ENCODE measurements around the gene ACAP3. TPM values are rescaled to one million over a fixed set of nuclear protein-coding genes. Genes with fewer than 3 reads are reported as not detected.

ACAP3 gene
- total and polyA plus RNA-seq, 8 donors: 30.8 to 73.6 (median 44.2) TPM

- Histone ChIP-seq H3K36me3 (peaks cover 0 to 54% of the 10 kb centered on the region in 2 donors), H3K27ac (no peak overlapping the region), H3K4me1 (peaks cover 0 to 8% of the 10 kb centered on the region in 2 donors), H3K27me3 (no peaks in the 10 kb centered on the region), H3K4me3 (no peak overlapping the region), H3K9me3 (no peaks in the 10 kb centered on the region)
- no peak for DNase-seq
- intact Hi-C loops (cut with DNase I): no loop called here
- TF ChIP-seq, protein P1, sequence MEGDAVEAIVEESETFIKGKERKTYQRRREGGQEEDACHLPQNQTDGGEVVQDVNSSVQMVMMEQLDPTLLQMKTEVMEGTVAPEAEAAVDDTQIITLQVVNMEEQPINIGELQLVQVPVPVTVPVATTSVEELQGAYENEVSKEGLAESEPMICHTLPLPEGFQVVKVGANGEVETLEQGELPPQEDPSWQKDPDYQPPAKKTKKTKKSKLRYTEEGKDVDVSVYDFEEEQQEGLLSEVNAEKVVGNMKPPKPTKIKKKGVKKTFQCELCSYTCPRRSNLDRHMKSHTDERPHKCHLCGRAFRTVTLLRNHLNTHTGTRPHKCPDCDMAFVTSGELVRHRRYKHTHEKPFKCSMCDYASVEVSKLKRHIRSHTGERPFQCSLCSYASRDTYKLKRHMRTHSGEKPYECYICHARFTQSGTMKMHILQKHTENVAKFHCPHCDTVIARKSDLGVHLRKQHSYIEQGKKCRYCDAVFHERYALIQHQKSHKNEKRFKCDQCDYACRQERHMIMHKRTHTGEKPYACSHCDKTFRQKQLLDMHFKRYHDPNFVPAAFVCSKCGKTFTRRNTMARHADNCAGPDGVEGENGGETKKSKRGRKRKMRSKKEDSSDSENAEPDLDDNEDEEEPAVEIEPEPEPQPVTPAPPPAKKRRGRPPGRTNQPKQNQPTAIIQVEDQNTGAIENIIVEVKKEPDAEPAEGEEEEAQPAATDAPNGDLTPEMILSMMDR (IDR thresholded peaks at IDR 0.05): no peak
- ATAC-seq: no peak
Measured at GRCh38 chr1:1335792-1336248, 28.1 kb upstream of the ACAP3 start.

DNA sequence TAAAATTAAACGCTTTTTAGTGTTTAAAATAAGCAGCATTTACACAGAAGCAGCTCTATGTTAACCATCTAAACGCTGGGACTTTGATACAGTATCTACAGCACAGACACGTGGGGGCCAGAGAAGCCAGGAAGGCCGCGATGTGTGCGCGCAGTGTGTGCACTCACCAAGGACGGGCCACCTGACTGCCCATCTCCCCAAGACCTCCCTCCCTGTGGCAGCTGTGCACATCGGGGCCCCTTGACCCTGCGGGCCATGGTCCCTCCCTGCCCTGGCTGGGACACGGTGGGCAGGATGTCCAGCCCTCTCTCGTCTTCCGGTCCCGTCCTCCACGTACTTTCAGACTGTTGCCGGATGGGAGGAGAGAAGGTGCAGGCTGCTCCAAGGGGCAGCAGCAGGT lies 27.6 kb upstream of the ACAP3 start:
- Histone ChIP-seq H3K36me3 (peaks cover 0 to 51% of the 10 kb centered on the region in 2 donors), H3K9me3 (no peaks in the 10 kb centered on the region), H3K4me3 (no peak overlapping the region), H3K4me1 (peaks cover 0 to 9% of the 10 kb centered on the region in 2 donors), H3K27ac (no peak overlapping the region), H3K27me3 (no peaks in the 10 kb centered on the region)
- ATAC-seq (no peak), DNase-seq (no peak)
- intact Hi-C loops (cut with DNase I): no loop called here
- TF ChIP-seq, protein P1 (IDR thresholded peaks at IDR 0.05): no peak

DNA sequence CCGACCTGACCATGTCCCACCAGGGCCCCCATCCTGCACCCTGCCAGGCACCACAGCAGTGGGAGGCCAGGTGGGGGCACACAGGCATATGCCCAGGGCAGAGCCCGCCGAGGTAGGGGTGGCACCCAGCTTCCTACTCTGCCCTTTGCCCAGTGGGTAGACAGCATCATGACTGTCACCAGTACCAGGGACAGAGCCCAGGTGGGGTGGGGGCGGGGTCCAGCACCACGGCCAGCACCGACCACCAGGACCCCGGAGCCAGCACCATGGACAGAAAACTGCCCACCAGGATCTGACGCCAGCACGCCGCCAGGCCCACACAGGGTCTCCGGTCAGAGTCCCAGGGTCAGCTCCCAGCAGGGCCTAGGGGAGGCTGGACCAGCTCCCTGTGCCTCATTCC lies 27.1 kb upstream of the ACAP3 start:
- ATAC-seq: no peak

DNA sequence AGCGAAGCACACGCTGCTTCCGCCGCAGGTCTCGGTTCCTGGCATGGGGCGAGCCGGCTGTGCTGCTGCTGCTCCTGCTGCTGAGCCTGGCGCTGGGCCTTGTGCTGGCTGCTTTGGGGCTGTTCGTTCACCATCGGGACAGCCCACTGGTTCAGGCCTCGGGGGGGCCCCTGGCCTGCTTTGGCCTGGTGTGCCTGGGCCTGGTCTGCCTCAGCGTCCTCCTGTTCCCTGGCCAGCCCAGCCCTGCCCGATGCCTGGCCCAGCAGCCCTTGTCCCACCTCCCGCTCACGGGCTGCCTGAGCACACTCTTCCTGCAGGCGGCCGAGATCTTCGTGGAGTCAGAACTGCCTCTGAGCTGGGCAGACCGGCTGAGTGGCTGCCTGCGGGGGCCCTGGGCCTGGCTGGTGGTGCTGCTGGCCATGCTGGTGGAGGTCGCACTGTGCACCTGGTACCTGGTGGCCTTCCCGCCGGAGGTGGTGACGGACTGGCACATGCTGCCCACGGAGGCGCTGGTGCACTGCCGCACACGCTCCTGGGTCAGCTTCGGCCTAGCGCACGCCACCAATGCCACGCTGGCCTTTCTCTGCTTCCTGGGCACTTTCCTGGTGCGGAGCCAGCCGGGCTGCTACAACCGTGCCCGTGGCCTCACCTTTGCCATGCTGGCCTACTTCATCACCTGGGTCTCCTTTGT lies 26.0 kb upstream of the ACAP3 start:
- Histone ChIP-seq H3K9me3 (no peaks in the 10 kb centered on the region), H3K36me3 (peaks cover 0 to 40% of the 10 kb centered on the region in 2 donors), H3K4me1 (peaks cover 0 to 9% of the 10 kb centered on the region in 2 donors), H3K27ac (no peak overlapping the region), H3K4me3 (no peak overlapping the region), H3K27me3 (no peaks in the 10 kb centered on the region)
- ATAC-seq (no peak), DNase-seq (no peak)
- TF ChIP-seq, protein P1 (IDR thresholded peaks at IDR 0.05): no peak
- intact Hi-C loops (cut with DNase I): no loop called here

More for the DNA sequence above, 27.1 kb upstream of the ACAP3 start:
- no peaks in the 10 kb centered on the region for H3K9me3 ChIP-seq
- no peak for DNase-seq
- no peaks in the 10 kb centered on the region for H3K27me3 ChIP-seq
- H3K27ac ChIP-seq: no peak overlapping the region
- TF ChIP-seq, protein P1 (IDR thresholded peaks at IDR 0.05): no peak
- peaks cover 0 to 9% of the 10 kb centered on the region in 2 donors for H3K4me1 ChIP-seq
- peaks cover 0 to 47% of the 10 kb centered on the region in 2 donors for H3K36me3 ChIP-seq
- intact Hi-C loops (cut with DNase I): no loop called here
- H3K4me3 ChIP-seq: no peak overlapping the region

- Histone ChIP-seq H3K27ac (no peak overlapping the region), H3K9me3 (no peaks in the 10 kb centered on the region), H3K4me3 (no peak overlapping the region), H3K36me3 (peaks cover 0 to 40% of the 10 kb centered on the region in 2 donors), H3K4me1 (peaks cover 0 to 9% of the 10 kb centered on the region in 2 donors), H3K27me3 (no peaks in the 10 kb centered on the region)
- intact Hi-C loops (cut with DNase I): no loop called here
- DNase-seq (no peak), ATAC-seq (peak; percentile 45)
- TF ChIP-seq, protein P1 (IDR thresholded peaks at IDR 0.05): no peak
Measured at GRCh38 chr1:1332774-1333480, 25.2 kb upstream of the ACAP3 start.

Measured in left lung (tissue), 10 donors.